IPS DF 6.9 (cell line): ENCODE measurements around the gene TBX21.

ENCODE experiments used
- DNase-seq: peaks from one replicate; pipeline ENCODE4 v3.0.0-alpha.2; 2013; ENCODE audit warnings: low read depth, low spot score
- H3K27ac ChIP-seq: one replicate; pipeline ENCODE4 v1.5.1; 2013; ENCODE audit warnings: low read length, control low read depth
- H3K27me3 ChIP-seq: 2 replicates; pipeline ENCODE4 v1.6.1; 2013; ENCODE audit warnings: mild to moderate bottlenecking, low read length; ENCODE audit not compliant: control insufficient read depth, insufficient read depth
- H3K36me3 ChIP-seq: 2 replicates; pipeline ENCODE4 v1.6.1; 2013; ENCODE audit warnings: low read length; ENCODE audit not compliant: control insufficient read depth, insufficient read depth
- H3K4me1 ChIP-seq: 2 replicates; pipeline ENCODE4 v1.6.1; 2013; ENCODE audit warnings: low read length; ENCODE audit not compliant: control insufficient read depth, insufficient read depth
- H3K4me3 ChIP-seq: 2 replicates; pipeline ENCODE4 v1.5.1; 2013; ENCODE audit warnings: mild to moderate bottlenecking, low read length
- H3K9me3 ChIP-seq: 2 replicates; pipeline ENCODE4 v1.6.1; 2013; ENCODE audit warnings: low read length, inconsistent platforms; ENCODE audit not compliant: control insufficient read depth, insufficient read depth
- WGBS: extraction: QIAGEN DNeasy Blood & Tissue Kit; methylation state at CpG from one replicate; pipeline ENCODE4 v1.1.7; 2013; ENCODE audit warnings: mixed read lengths, missing lambda C conversion rate; ENCODE audit not compliant: insufficient read length, insufficient coverage; 5-methylcytosine and 5-hydroxymethylcytosine counted together

TBX21 gene

DNA sequence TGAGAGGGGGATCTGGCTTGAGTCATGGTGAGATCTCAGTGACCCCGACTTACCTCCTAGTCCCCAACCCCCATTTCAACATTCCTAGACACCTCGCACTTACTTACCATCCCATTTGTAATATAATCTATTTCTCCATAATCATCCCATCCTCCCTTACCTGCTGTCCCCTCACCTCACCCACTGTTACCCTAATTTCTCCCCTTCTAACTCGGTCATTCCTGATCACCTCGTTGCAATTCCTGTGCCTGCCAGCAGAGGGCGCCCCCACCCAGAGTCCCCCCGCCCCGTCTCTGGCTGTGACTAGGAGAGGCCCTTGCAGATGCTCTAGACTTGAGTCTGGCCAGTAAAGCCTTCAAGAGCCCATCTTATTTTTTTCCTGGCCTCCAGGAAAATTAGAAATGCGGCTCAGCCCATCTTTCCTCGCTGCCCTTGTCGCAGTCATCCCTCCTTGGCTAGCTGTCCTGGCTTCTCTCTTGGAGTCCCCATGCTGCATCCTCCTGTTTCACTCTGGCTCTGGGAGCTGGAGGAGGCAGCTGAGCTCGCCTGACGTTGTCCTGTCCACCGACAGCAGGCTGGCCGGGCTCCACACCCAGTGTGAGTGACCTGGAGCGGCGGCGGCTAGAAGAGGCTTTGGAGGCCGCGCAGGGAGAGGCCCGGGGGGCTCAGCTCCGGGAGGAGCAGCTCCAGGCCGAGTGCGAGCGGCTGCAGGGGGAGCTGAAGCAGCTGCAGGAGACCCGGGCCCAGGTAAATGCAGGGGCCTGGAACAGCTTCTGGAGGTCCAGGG is 34.1 kb upstream of the TBX21 start:
- DNase-seq: no peak
- 100% methylated on average over 1 of the region's 25 CpGs for WGBS
- Histone ChIP-seq H3K36me3 (0 out of 2 replicates have a peak, but pooled peaks cover 2% of the 10 kb centered on the region), H3K27me3 (no peaks in the 10 kb centered on the region), H3K4me3 (no peak overlapping the region), H3K4me1 (no peaks in the 10 kb centered on the region), H3K9me3 (no peaks in the 10 kb centered on the region), H3K27ac (no peak overlapping the region)

DNA sequence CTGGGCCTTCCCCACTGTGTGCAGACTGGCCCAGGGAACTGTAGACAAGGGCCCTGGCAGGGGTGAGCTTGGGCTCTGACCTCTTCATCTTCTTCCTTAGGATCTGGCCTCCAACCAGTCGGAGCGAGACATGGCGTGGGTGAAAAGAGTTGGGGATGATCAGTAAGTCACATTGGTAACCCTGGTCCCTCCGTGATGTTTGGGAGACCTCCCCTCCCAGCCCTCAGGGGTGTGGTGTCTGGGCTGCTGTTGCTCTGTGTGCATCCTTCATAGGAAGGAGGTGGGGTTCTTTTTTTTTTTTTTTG is 33.5 kb upstream of the TBX21 start:
- DNase-seq: no peak
- no peak overlapping the region for H3K4me3 ChIP-seq
- no CpG with 5 or more reads among the region's 4 CpGs for WGBS
- H3K27ac ChIP-seq: no peak overlapping the region
- H3K27me3 ChIP-seq: no peaks in the 10 kb centered on the region
- H3K36me3 ChIP-seq: 0 out of 2 replicates have a peak, but pooled peaks cover 2% of the 10 kb centered on the region
- no peaks in the 10 kb centered on the region for H3K4me1 ChIP-seq
- no peaks in the 10 kb centered on the region for H3K9me3 ChIP-seq

DNA sequence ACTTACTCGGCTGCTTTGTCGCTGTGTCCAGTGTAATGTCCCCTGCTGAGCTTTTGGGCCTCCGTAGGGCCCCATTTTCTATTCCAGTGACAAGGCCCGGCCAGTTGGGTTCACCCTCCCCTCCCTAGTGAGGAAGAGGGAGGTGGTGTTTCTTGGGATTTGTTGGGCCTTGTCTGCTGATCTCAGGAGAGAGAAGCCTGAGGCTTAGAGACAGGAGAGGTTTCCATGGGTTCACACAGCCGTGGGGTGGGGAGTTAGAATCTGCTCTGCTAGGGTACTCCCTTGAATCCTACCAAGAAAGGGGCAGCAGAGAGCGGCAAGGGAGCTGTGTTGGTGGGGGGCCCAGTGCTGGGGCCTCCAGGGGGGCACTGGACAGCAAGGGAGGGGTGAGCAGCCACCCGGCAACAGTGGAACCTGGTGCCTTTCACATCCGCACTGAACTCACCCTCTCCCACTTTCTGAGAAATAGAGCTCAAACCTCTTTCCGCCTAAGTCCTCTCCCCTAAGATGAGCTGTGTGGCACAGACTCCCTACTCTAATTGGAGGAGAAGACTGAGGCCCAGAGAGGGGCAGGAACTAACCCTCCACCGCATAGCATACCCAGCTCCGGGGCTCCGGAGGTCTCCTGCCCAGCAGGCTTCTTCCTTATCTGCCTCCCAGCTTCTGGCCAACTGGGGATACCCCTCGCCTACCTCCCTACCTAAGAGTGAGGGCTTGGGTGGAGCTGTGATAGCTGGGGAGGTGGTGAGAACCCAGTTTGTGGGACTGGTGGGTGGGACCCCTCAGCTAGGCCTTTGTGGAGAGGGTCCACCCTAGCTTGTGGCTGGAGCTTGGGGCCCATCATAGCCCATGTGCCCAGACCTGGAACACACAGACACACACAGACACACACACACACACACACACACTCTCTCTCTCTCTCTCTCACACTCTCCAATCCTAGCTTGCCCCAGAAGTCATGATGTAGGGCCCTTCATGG is 32.3 kb upstream of the TBX21 start:
- H3K9me3 ChIP-seq: no peaks in the 10 kb centered on the region
- no peak overlapping the region for H3K27ac ChIP-seq
- no CpG with 5 or more reads among the region's 13 CpGs for WGBS
- no peaks in the 10 kb centered on the region for H3K27me3 ChIP-seq
- H3K4me3 ChIP-seq: no peak overlapping the region
- H3K4me1 ChIP-seq: no peaks in the 10 kb centered on the region
- H3K36me3 ChIP-seq: 0 out of 2 replicates have a peak, but pooled peaks cover 2% of the 10 kb centered on the region
- DNase-seq: no peak

DNA sequence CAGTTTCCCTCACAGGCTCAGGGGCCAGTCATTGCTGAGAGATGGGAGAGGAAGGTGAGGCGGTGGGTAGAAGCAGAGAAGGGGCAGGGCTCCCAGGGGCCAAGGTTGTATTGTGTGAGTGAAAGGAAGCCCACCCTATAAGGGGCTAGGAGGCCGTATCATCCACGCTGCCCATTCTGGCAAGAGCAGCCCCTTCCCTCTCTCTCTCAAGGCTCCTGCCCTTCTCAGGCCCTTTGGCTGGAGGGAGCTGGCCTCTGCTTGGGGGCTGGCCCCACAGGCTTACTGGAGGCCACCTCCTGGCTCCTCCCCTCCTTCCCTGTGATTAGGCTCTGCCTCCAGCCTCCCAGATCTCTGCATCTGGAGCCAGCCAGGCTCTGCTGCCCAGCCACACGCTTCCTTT is 31.4 kb upstream of the TBX21 start:
- H3K27me3 ChIP-seq: no peaks in the 10 kb centered on the region
- H3K4me1 ChIP-seq: no peaks in the 10 kb centered on the region
- no peaks in the 10 kb centered on the region for H3K9me3 ChIP-seq
- WGBS: no CpG with 5 or more reads among the region's 4 CpGs
- H3K4me3 ChIP-seq: no peak overlapping the region
- no peak for DNase-seq
- no peak overlapping the region for H3K27ac ChIP-seq
- H3K36me3 ChIP-seq: 0 out of 2 replicates have a peak, but pooled peaks cover 2% of the 10 kb centered on the region

DNA sequence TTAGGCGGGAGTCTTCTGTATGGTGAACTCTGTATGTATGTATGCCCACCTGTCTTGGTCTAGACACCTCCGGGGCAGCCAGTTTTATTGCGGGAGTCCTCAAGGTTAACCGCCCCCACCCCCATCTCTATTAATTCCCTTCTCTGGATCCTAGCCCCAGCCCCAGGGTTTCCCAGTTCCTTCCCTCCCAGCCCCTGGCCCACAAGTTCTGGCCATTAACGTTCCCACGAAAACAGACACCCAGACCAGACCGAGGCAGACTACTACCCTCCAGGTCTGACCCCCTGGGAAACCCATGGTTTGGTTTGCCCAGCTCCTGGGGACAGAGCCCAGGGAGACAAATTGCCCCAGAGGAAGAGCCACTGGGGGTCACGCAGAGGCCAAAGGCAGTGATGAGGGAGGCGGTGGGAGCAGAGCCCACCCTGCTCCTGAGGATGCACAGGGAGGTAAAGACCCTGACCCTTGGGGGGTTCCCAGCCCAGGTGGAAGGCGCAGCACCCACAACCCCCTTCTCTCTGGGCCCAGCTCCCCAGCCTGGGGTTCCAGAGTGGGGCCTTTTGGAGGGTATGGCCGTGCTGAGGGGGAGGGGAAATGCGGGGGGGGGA is 30.5 kb upstream of the TBX21 start:
- no peak overlapping the region for H3K4me3 ChIP-seq

DNA sequence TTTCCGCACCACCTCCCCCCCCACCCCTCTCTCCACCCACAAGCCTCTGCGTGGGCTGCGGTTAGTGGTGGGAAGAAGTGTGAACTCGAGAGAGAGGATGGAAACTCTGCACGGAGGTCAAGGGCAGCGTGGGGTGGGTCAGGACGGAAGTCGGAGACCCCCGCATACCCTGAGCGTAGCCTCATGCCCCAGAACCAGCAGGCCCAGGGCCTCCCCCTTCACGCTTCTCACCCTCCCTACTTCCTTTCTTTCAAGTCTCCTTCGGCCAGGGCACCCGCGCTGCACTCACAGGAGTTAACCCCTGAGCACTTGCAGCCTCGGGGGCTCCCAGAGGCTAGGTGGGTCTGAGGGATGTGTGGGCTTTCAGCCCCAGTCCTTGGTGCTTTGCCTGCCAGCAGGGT is 29.8 kb upstream of the TBX21 start:
- H3K4me1 ChIP-seq: no peaks in the 10 kb centered on the region
- no CpG with 5 or more reads among the region's 15 CpGs for WGBS
- 0 out of 2 replicates have a peak, but pooled peaks cover 2% of the 10 kb centered on the region for H3K36me3 ChIP-seq
- H3K4me3 ChIP-seq: no peak overlapping the region
- no peaks in the 10 kb centered on the region for H3K9me3 ChIP-seq
- H3K27me3 ChIP-seq: no peaks in the 10 kb centered on the region
- no peak overlapping the region for H3K27ac ChIP-seq
- no peak for DNase-seq

More for the DNA sequence above, 30.5 kb upstream of the TBX21 start:
- Histone ChIP-seq H3K9me3 (no peaks in the 10 kb centered on the region), H3K27me3 (no peaks in the 10 kb centered on the region), H3K27ac (no peak overlapping the region), H3K36me3 (0 out of 2 replicates have a peak, but pooled peaks cover 2% of the 10 kb centered on the region), H3K4me1 (no peaks in the 10 kb centered on the region)
- DNase-seq: no peak
- no CpG with 5 or more reads among the region's 12 CpGs for WGBS

DNA sequence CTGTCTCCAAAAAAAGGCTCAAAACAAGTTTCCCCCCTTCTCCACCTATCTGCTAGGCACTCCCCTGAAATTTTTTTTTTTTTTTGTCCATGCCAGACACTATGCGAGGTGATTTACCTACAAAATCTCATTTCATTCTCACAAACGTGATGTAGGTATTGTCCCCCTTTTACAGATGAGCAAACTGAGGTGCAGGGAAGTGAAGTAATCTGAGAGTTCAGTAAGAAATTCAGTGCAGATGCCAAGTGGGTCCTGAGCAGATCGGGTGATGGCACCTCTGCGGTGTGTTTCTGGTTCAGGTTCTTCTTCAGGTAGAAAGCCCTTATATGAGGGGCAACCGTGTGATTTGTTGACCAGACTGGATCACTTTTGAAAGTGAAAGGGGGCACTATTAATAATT is 29.4 kb upstream of the TBX21 start:
- H3K27ac ChIP-seq: no peak overlapping the region
- H3K4me3 ChIP-seq: no peak overlapping the region
- no peaks in the 10 kb centered on the region for H3K4me1 ChIP-seq
- H3K27me3 ChIP-seq: no peaks in the 10 kb centered on the region
- 0 out of 2 replicates have a peak, but pooled peaks cover 2% of the 10 kb centered on the region for H3K36me3 ChIP-seq
- H3K9me3 ChIP-seq: no peaks in the 10 kb centered on the region
- no peak for DNase-seq
- WGBS: no CpG with 5 or more reads among the region's 5 CpGs

DNA sequence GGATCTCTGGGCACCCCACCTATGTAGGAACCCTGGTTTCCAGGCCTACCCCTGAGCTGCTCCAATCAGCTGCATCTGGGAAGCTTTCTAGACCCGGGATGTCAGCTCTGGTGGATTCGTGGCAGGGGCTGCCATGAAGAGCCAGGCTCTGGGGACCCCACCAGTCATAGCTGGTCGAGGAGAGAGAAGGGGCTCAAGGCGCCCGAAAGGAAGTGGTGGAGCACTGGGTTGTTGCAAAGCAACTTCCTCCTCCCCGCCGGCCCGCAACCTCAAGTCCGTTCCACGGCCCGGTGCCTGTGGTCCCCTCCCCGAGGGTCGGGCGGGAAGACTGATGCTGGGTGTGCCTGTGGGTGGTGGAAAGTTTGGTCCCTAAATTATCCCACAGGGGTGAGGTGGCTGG is 28.9 kb upstream of the TBX21 start:
- WGBS: no CpG with 5 or more reads among the region's 14 CpGs
- peaks cover under 1% of the 10 kb centered on the region; the same call in 1 of the 2 replicates for H3K36me3 ChIP-seq
- no peaks in the 10 kb centered on the region for H3K9me3 ChIP-seq
- DNase-seq: no peak
- H3K27me3 ChIP-seq: no peaks in the 10 kb centered on the region
- H3K4me1 ChIP-seq: no peaks in the 10 kb centered on the region
- no peak overlapping the region for H3K4me3 ChIP-seq
- no peak overlapping the region for H3K27ac ChIP-seq

DNA sequence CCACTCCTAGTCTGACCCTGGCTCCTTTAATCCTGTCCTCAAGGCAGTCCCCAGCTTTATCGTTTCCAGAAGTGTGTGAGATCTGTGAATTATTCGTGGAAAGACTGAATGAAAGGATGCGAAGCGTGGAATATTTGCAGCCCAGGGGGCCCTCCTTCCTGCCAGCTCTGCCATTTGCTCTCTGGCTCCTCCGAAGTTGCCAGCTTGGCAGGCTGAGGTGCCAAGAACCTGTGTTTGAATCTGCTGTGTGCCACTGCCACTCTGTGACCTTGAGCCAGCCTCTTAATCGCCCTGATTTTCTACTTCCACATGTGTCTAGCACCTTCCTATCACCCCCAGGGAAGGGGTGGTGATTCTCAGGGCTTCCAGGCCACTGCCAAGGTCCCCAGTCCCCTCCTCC is 28.3 kb upstream of the TBX21 start:
- H3K27ac ChIP-seq: no peak overlapping the region

More for the DNA sequence above, 28.3 kb upstream of the TBX21 start:
- Histone ChIP-seq H3K9me3 (no peaks in the 10 kb centered on the region), H3K4me1 (no peaks in the 10 kb centered on the region), H3K4me3 (no peak overlapping the region), H3K36me3 (no peaks in the 10 kb centered on the region; the same call in 1 of the 2 replicates), H3K27me3 (no peaks in the 10 kb centered on the region)
- DNase-seq: no peak
- WGBS: no CpG with 5 or more reads among the region's 6 CpGs
